HG02938 (cell line): ENCODE measurements around the gene SAP30L.

Source experiments
- ATAC-seq: cut with Tn5 transposase; IDR thresholded peaks from one replicate; pipeline ENCODE4 v1.9.1; 2021; ENCODE audit warnings: mild to moderate bottlenecking, moderate library complexity; ENCODE audit not compliant: unreplicated experiment

SAP30L gene

DNA sequence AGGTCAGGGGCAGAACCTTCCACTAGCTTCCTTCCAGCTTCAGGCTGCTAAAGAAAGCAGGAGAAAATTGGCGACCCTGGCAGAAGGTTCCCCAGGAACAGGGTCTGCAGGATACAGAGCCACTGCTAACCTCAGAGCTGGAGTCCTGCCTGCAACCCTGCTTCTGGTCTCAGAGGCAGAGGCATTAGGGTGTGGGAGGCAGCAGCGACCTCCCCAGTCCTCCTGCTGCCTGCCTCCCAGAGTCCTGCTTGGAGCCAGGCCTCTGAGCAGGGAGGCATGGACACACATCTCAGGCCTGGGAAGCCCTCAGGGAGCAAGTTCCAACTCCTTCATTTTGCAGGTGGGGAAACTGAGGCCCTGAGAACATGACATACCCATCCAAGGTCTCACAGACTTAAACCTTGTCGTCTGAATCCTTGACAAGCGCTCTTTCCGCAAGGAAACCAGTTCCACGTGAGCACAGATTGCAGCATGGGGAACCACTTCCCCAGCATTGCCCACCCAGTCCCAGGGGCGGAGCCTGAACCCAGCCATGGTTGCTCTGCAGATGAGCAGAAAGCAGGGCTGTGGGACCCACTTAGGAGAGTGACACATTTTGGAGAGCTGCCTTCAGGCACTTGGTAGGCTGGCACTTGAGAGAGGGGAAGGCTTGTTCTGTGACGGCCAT lies 60.4 kb downstream of the SAP30L start:
- ATAC-seq: no peak

GRCh38 chr5:154506716-154507080 lies 60.9 kb downstream of the SAP30L start:
- ATAC-seq: no peak

DNA sequence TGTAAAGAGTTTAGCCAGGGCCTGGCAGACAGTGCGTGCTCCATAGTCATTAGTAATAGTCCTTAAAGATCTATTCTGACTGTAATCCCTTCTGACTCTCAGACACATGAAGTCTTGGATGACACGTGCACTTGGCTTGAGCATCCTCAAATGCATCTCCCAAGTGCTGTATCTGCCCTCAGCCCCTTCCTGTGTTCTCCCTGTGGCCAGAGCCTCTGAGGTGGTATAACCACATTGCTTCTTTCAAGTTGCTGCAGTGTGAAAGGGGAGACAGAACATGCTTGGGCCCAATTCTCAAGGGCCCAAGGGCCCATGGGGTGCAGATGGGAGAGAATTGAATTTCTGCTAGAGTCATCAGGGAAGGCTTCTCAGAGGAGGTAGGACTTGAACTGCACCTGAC lies 62.3 kb downstream of the SAP30L start:
- ATAC-seq: no peak

DNA sequence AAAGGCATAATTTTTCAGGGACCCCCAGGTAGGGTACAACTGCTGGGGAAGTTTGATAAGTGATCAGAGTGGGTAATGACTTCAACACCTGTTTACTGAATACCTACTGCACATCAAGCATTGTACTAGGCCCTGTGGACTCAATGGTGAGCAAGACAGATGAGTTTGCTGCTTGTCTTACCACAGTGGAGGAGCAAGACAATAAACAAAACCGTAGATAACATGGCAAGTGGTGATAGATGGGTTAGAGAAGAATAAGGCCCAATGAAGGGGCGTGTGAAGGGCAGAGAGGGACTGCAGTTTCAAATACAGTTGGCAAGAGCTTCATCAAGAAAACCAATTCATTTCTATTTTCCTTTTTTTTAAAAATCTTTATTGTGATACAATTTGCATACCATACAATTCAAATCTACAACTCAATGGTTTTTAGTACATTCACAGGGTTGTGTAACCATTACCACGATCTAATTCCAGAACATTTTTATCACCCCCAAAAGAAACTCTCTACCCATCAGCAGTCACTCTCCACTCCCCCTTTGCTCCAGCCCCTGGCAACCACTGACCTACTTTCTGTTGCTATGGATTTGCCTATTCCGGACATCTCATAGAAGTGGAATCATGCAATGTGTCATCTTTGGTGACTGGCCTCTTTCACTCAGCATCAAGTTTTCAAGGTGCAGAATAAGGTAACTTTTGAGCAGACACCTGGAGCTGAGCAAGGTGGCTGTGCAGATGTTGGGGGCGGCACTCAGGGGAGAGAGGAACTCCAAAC lies 64.2 kb downstream of the SAP30L start:
- no peak for ATAC-seq
